SKM-1 treated with dmso at 0.1 percent for 144 hours (cell line): Measurements from ENCODE around the gene NPSR1.

Experiments
- DNase-seq: peaks from one replicate; lab custom pipeline; 2025; ENCODE audit not compliant: unreplicated experiment; lab: John Stamatoyannopoulos, UW

NPSR1 gene

DNA sequence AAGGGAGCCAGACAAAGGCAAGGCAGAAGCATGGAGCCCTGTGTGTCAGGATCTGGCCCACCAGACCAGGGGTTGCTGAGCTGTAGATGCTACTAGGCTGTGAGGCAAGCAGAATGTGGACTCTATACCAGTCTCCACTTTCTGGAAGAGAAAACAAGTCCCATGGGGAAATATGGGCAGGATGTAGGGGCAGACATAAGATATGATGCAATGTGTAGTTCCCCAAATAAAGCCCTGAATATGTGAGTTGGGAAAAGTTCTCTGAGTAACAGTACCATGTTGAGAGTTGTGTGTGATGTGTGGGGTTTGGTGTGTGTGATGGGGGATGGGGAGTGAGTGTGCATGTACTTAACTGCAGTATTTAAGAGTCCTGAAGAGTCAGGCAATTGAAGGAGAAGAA lies 62.3 kb downstream of the NPSR1 start:
- no peak for DNase-seq

DNA sequence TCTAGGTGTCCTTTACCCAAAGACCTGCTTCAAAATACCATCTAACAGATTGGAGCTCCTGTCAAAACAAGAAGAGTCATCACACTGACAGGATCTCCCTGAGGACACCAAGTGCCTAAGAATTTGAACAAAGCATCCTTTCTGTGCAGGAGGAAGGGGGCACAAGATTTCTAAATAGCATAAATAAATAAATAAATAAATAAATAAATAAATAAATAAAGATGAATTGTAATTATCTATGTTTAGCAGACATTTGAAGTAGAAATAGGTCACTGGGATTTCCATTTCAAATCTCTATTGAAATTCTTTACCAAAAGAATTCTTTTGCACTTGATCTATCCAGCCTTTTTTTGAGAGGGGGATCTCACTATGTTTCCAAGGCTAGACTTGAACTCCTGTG lies 65.3 kb downstream of the NPSR1 start:
- no peak for DNase-seq

DNA sequence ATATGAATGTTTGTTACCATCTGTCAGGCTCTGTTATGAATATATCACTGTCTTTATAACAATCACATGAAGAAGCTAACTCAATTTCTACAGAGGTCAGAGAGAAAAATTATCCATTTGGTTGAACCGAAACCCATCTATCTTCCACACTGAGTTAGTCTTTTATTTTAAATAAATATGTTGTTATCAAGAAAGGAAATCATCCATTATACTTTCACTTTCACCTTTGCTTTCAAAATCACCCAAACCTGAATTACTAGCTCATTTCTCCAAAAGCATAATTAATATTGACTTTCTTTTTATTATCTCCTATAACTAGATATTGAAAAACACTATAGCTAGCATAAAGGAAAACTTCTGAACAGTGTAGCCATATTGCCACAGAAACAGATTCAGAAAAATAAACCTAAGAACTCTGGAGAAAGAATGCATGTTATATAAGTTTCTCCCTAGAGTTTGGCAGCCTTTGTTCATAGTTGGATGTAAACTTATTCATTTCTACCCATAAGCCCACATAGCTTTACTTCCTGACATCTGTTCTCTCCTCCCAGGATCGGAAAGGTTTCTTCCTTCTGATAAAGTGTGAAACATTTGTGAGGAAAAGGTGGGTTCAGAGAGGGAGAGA lies 66.0 kb downstream of the NPSR1 start:
- DNase-seq, result no peak

DNA sequence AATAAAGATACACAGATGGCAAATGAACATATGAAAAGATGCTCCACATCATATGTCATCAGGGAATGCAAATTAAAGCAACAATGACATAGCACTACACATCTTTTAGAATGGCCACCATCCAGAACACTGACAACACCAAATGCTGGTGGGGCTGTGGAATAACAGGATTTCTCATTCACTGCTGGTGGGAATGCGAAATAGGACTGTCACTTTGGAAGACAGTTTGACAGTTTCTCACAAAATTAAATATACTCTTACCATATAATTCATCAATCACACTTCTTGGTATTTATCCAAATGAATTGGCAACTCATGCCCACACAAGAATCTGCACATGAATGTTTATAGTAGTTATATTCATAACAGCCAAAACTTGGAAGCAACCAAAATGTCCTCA lies 68.2 kb downstream of the NPSR1 start:
- DNase-seq, result no peak

DNA sequence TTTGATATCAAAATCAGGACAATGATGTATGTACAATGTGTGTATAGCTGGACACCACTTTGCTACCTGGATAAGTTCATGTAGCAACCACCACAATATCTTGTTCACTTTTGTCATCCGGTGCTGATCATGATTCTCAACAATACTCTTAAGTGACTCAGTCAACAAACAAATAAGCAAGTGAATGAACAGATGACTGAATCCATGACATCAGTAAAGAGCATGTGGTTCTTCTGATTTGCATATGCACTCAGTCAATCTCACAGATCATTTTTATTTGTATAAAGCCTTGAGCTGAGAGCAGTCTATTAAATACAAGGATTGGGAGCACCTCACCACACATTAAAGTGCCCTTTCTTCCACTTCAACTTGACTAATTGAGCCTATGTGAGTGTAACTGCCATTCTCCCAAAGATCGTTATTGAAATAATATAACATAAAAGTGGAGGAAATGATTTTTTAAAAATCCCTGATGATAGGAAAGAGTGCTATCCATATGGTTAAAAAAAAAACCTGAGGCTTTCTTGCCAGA lies 69.5 kb downstream of the NPSR1 start:
- DNase-seq, result no peak

DNA sequence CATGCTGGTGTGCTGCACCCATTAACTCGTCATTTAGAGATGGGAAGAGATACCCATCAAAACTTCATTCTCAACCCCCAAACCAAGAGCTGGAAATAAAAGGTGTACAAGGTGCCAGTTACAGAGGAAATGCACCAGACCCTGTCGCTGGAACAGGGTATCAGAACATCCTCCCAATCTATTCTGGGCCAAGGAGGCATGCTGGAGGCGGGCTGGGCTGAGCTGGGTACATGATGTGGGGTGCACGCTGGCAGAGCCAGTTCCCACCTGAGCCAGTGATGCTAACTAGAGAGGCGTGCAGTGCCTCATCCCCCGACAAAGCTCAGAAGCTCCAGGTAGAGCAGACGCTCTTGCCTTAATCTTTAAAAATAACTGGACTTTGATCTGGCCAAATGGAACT lies 70.1 kb downstream of the NPSR1 start:
- DNase-seq, result no peak

DNA sequence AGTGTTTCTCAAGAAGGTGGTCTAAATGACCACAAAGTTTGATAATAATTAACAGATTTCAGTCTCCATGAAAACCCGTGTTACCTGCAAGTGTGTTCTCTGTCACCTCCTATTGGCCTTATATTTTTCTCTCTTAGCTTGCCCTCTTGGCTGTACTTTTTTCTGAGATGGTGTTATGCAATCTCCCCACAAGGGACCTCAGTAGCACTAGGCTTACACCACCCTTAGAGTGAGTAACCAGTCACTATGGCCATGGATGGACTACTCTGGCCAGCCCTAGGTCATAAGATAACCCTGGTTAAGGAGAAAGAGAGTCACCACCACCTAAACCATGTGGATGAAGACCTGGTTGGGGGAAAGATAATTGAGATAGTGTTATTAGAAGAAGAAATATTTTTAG lies 76.8 kb downstream of the NPSR1 start:
- DNase-seq, result no peak

DNA sequence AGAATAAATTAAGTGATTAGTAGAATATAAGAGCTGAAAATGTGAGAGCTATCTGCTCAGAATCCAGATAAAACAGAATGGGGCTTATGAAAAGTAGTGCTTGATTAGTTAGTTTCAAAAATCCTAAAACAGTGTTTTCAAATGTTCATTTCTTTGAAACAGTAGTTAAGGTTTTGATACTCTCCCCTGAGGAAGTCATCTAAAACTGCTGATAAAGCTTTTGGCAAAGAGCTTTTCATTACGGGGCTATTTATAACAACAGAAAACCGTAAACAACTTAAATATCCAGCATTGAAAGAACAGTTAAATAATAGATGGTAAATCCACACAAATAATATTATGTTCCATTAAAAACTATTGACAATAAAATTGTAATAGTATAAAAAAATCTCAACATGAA lies 77.5 kb downstream of the NPSR1 start:
- DNase-seq, result no peak

DNA sequence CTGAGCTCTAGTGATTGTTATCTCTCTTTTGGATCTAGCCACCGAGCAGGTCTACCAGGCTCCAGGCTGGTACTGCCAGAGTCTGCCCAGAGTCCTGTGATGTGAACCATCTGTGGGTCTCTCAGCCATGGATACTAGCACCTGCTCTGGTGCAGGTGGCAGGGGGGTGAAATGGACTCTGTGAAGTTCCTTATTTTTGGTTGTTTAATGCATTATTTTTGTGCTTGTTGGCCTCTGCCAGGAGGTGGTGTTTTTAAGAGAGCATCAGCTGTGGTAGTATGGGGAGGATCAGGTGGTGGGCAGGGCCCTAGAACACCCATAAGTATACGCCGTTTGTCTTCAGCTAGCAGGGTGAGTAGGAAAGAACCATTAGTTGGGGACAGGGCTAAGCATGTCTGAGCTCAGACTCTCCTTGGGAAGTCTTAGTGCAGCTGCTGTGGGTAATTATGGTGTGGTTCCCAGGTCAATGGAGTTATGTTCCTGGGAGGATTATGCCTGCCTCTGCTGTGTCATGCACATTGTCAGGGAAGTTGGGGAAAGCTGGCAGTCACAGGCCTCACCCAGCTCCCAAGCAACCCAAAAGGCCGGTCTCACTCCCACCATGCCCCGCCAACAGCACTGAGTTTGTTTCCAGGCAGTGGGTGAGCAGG lies 81.8 kb downstream of the NPSR1 start:
- DNase-seq, result no peak

DNA sequence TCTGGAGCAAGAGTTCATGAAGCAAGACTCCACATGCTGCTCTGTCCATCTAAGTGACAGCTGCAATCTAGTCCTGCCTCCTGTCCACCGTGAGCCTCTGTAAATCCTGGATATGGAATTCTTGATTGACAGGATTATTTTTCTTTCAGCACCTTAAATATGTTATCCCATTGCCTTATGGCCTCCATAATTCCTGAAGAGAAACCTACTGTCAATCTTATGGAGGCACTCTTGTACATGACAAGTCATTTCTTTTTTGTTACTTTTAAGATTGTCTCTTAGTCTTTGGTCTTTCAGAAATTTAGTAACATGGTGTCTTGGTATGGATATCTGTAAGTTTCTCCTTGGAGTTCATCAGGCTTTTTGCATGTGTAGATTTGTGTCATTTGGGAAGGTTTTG lies 82.8 kb downstream of the NPSR1 start:
- DNase-seq, result no peak

DNA sequence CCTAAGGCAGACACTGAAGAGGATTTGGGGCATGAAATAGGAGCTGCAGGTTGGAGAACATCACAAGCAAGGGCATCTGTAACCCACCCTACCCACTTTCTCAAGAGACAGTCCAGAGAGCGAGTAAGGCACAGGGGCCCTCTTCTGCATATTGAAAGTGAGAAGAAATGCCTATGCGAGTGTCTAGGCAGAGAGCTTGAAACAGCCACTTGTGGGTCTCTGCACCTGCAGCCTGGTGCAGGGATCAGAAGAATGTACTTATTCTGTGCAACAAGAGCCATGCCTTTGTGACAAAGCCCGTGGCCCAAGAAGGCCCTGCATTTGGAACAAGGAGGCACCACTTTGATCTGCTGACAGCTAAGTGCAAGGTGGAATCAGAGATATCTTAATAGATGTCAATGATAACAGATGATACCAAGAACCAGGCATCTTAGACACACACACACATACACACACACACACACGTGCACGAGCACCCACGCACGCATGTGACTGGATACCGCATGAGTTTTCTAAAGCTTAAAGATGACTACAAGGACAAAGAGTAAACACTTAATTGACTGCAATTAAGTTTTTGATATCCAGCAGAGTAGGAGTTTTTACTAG lies 89.3 kb downstream of the NPSR1 start:
- DNase-seq, result no peak

DNA sequence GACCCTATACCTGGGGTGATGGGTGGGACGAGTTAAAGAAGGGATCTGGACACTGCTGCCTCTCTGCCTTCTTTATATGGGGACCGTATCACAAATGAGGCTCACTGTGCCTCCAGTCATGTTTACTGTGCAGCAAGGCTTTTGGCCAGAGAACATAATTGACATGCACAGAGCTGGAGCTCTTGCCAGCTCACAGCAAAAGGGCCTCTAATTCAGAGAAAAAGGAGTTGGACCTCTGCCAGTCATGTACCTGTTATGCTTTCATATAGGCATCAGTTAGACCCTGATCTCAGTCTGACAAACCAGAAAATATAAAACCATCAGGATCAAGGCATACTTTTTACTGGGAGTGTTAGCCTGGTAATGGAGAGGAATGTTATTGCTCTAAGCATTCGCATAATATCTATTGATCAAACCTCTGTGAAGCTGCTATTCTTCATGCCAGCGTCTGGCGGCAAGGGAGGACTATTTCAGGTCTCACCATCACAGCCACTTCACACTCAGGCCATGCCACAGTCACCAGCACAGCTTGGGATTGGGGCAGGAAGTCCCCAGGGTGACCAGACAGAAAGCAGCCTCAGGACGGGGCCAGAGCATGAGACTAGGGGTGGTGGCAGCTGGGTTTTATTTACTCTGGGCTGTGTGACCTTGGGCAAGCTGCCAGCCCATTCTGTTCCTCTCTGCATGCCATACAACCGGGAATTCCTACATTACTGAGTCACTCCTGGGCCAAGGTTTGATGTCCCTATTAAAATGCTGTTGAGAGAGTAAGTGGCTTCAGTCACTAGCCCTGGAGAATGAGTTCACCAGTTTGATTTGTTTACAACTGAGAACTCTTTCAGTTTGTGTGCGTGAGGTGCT lies 90.1 kb downstream of the NPSR1 start:
- DNase-seq, result no peak

DNA sequence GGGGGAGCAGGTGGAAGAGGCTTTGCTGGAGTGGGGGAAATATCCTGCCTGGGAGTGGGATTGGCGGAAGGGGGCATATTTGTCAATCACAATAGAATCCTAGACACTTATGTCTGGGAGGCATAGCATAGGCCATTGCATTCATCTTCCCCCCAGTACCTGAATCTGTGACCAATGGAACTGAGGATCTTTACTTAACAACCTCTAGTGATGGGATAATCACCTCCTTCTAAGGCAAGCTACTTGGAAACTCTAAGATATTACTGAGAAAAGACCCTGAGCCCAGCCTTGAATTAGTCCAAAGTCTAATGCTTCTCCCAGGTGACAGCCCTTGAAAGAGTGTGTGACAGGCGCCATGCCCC lies 90.7 kb downstream of the NPSR1 start:
- DNase-seq, result no peak

DNA sequence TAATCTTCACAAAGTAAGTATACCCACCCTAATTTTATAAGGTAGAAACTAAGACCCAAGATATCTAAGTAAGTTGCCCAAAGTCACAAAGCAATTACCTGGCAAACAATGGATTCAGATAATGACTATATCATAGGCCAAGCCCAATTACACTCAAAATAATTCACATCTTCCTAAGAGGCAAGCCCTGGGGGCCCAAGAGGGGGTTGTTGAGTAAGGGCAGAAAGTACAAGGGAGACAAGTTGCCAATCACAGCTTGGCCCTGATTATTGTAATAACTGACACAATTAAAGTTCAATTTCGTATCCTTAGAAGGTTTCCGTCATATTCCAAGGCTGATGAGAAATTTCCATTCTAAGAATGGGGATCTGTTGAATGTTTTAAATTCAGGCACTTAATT lies 91.4 kb downstream of the NPSR1 start:
- no peak for DNase-seq

DNA sequence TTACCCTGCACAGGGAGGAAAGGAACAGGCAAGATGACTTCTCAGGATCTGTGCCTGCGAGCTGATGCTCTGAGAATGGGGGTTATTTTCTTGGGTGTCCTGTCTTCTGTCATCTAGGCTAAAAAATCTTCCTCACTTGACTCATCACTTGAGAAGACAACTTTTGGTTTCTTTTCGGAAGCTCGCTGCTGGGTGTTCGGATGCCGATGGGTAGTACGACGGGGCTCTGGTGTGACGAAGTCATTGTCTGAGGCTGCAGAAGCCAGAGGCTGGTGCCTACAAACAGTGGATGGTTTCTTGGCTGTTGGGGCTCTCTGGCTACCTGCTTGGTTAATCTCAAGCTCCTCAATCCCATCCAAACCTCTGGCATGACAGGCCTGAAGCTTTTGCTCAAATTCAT lies 92.2 kb downstream of the NPSR1 start:
- no peak for DNase-seq

DNA sequence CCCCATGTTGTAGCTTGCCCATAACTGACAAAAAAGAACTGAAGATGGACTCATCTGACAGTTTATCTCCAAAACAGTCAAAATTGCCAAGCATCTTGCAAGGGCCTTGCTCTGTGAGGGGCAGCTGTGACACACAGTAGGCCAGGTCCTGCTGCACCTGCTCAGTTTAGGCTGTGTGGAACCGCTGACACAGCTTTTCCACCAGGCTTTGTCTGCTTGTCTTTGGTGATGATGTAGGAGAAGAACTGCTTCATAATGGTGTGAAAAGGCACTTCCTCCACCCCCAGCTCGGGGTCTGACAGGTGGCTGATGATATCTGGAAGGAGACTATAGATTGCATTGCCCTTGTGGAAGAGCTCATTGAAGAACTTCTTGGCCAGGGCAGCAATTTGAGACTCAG lies 92.6 kb downstream of the NPSR1 start:
- DNase-seq, result no peak

DNA sequence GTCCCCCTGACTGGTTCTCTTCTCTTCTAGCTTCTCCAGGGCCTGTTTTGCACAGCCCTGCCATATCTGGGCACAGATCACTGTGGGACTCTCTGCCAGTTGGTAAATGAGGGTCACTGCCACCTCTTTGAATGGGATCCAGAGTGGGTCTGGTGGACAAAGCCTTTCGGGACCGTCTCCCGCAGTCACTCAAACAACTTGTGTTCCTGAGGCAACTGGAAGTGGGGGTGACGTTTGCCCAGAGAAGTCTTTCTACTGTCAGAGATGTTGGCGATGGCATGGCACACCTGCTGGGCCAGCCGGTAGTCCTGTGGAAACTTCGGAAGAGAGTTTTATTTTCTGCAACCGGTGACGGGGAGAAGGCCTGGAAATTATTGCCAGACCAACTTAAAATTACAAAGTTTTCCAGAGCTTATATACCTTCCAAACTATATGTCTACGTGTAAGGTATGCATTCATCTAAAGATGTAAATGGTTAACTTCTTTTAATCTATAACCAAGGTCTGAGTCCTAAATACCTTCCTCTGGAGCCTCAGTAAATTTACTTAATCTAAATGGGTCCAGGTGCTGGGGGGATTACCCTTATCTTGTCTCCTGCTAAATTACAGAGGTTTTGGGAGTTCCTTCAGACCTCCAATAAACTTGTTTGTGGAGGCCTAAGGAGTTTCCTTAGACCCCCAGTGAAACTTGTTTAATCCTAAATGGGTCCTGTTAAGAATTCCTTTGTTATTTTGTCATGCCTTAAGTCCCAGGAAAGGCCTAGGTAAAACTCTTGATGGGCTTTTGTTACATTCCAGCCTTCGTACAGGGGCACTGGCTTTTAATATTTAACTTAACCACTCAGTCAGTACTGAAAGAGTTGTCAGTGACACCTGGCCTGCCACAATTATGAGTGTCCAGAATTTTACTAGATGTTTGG lies 94.0 kb downstream of the NPSR1 start:
- no peak for DNase-seq

DNA sequence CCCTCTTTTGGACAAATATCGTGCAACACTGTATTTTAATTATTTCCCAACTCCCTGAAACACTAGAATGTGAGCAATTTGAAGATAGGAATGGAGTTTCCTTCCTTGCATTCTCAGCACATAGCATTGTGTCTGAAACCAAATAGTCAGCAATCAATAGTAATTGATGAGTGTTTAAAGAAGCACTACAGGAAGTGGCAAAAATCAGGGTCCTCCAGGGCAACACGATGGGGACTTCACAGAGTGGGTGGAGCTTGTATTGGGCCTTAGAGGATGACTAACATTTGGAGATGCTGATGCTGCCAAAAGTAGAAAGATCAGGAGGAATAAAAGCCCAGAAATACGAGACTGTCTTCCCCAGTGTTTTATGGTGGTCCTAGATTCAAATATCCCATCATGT lies 94.9 kb downstream of the NPSR1 start:
- DNase-seq, result no peak

DNA sequence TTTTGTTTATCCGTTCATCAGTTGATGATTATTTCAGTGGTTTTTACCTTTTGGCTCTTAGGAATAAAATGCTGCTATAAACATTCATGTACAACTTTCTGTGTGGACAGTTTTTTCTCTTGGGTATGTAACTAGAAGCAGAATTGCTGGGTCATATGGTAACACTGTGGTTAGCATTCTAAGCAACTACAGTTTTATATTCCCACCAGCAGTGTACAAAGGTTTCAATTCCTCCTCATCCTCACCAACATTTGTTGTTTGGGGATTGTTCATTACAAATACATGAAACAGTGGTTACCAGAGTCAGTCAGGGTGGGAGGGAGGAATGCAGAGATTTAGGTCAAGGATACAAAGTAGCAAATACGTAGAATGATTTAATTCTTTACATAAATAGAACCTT lies 97.0 kb downstream of the NPSR1 start:
- no peak for DNase-seq

DNA sequence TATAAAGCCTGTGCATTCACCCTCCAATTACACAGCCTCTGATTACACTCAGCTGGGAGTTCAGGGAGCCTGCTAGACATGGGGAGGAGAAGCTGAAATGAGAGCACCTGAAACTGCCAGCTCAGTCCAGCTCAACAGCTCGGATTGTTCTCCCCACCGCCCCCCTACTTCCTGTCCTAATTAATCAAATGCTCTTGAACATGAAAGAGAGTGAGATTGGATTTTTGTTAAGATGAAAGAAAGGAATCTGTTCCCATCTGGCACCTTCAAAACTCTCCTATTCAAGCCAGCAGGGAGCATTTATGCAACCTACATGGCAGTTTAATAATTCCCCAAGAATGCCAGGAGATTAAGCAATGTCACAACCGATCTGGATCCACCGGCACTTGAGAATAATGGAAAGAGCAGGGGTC lies 98.0 kb downstream of the NPSR1 start:
- no peak for DNase-seq

DNA sequence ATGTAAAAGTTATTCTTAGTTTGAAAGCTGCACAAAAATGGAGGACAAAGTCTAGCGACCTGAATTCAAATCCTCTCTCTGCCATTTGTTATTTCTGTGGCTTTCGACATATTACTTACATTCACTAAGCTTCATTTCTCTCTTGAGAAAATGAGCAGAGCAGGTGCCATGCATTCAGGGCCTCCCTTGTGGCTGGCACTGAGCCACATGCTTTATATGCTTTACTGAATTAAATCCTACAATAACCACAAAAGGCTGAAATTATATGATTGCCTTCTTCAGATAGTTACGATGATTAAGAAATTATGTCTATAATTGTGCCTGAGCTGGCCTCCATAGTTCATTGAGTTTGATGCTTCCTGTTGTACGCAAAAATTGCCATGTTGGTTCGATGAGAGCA lies 98.7 kb downstream of the NPSR1 start:
- DNase-seq, result no peak
